WTC11 (cell line): ENCODE results near the gene TAS1R2.

Experiments used
- FOXJ3 ChIP-seq: sonication (generic); formaldehyde crosslinking; IDR thresholded peaks from 2 replicates; pipeline ENCODE4 v1.9.0; 2021; ENCODE audit warnings: missing genetic modification reagents, mild to moderate bottlenecking, borderline replicate concordance
- TF ChIP-seq, protein P1 (sequence below): fragments of 200-600 bp; IDR thresholded peaks from 2 replicates; pipeline ENCODE4 v1.8.0; 2022; ENCODE audit warnings: antibody characterized with exemption

DNA sequence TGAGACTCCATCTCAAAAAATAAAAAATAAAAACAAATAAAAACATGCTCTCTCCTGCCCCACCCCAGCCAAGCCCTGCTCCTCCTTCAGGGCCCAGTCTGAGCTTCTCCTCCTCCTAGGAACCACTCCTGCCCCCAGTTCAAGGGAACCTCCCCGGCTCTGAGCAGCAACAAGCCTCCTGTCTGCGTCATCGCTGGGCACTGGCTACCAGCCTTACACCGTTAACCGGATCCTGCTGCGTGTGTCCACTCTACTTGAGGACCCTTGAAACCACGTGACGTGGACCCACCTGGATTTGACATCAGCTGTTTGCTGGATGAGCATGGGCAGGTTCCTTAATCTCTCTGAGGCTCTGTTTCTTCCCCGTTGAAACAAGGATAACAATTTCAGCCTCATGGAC is 1.6 kb upstream of the TAS1R2 start:
- TF ChIP-seq FOXJ3 (CRISPR knock-in tag) = no peak
- TF ChIP-seq, protein P1, sequence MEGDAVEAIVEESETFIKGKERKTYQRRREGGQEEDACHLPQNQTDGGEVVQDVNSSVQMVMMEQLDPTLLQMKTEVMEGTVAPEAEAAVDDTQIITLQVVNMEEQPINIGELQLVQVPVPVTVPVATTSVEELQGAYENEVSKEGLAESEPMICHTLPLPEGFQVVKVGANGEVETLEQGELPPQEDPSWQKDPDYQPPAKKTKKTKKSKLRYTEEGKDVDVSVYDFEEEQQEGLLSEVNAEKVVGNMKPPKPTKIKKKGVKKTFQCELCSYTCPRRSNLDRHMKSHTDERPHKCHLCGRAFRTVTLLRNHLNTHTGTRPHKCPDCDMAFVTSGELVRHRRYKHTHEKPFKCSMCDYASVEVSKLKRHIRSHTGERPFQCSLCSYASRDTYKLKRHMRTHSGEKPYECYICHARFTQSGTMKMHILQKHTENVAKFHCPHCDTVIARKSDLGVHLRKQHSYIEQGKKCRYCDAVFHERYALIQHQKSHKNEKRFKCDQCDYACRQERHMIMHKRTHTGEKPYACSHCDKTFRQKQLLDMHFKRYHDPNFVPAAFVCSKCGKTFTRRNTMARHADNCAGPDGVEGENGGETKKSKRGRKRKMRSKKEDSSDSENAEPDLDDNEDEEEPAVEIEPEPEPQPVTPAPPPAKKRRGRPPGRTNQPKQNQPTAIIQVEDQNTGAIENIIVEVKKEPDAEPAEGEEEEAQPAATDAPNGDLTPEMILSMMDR = no peak
